NCI-H510A (cell line): ENCODE measurements around the gene IDE.

Experiments used
- DNase-seq: peaks from one replicate; lab custom pipeline; 2025; lab: John Stamatoyannopoulos, UW

The IDE gene

GRCh38 chr10:92567952-92568600 is 5.8 kb downstream of the IDE start:
- no peak for DNase-seq

GRCh38 chr10:92562424-92562823 is 11.5 kb downstream of the IDE start:
- DNase-seq, result no peak

- DNase-seq, result no peak
These were observed 14.8 kb downstream of the IDE start for GRCh38 chr10:92559046-92559445.

- DNase-seq, result no peak
These were observed 19.9 kb downstream of the IDE start for GRCh38 chr10:92553959-92554358.

GRCh38 chr10:92552310-92552709 is 21.6 kb downstream of the IDE start:
- DNase-seq, result no peak

- no peak for DNase-seq
These were observed 23.0 kb downstream of the IDE start for GRCh38 chr10:92550924-92551323.

- DNase-seq, result no peak
These were observed 26.2 kb downstream of the IDE start for GRCh38 chr10:92547676-92548075.

- no peak for DNase-seq
These were observed 28.3 kb downstream of the IDE start for GRCh38 chr10:92545556-92545955.

GRCh38 chr10:92544296-92544695 is 29.6 kb downstream of the IDE start:
- DNase-seq, result no peak

- no peak for DNase-seq
These were observed 31.4 kb downstream of the IDE start for GRCh38 chr10:92542458-92542857.

- DNase-seq, result no peak
These were observed 32.3 kb downstream of the IDE start for GRCh38 chr10:92541583-92541982.

GRCh38 chr10:92538231-92538958 is 35.5 kb downstream of the IDE start:
- DNase-seq, result no peak

GRCh38 chr10:92530891-92531535 is 42.9 kb downstream of the IDE start:
- DNase-seq, result no peak

- DNase-seq, result no peak
These were observed 43.5 kb downstream of the IDE start for GRCh38 chr10:92530421-92530820.

- DNase-seq, result no peak
These were observed 46.2 kb downstream of the IDE start for GRCh38 chr10:92527716-92528115.

GRCh38 chr10:92523639-92524038 is 50.3 kb downstream of the IDE start:
- no peak for DNase-seq

- DNase-seq, result peak; percentile 28
These were observed 56.7 kb downstream of the IDE start for GRCh38 chr10:92517034-92517655.

GRCh38 chr10:92508866-92509265 is 65.0 kb downstream of the IDE start:
- no peak for DNase-seq

GRCh38 chr10:92506336-92506735 is 67.6 kb downstream of the IDE start:
- no peak for DNase-seq

- DNase-seq, result no peak
These were observed 68.8 kb downstream of the IDE start for GRCh38 chr10:92505044-92505443.

GRCh38 chr10:92502296-92502808 is 71.5 kb downstream of the IDE start:
- no peak for DNase-seq

GRCh38 chr10:92493362-92493761 is 80.5 kb downstream of the IDE start:
- no peak for DNase-seq
